HG03558 (cell line): ENCODE measurements around the gene PRB2.
"Not testable (repeated sequence)": the region's sequence is repeated elsewhere in the genome, so short reads cannot be mapped to it uniquely, and the experiment has no call there.

Experiments
- ATAC-seq: cut with Tn5 transposase; IDR thresholded peaks from one replicate; pipeline ENCODE4 v1.9.1; 2021; ENCODE audit warnings: moderate number of reproducible peaks; ENCODE audit not compliant: unreplicated experiment; ENCODE audit errors: extremely low read depth

PRB2 gene

GRCh38 chr12:11395467-11395866, at the start of gene PRB2:
PRB2 (minus strand) TSS chr12:11395567; CDS start chr12:11395529, 38 bp downstream.
- not testable (repeated sequence) for ATAC-seq

GRCh38 chr12:11437966-11438365, 42.6 kb upstream of the PRB2 start:
- ATAC-seq, result no peak

GRCh38 chr12:11433664-11434063, 38.3 kb upstream of the PRB2 start:
- ATAC-seq, result no peak

- ATAC-seq, result no peak
Measured at GRCh38 chr12:11431486-11431885, 36.1 kb upstream of the PRB2 start.

- ATAC-seq, result no peak
Measured at GRCh38 chr12:11427341-11427740, 32.0 kb upstream of the PRB2 start.

GRCh38 chr12:11412731-11413130, 17.4 kb upstream of the PRB2 start:
- no peak for ATAC-seq

- ATAC-seq, result no peak
Measured at GRCh38 chr12:11408096-11408495, 12.7 kb upstream of the PRB2 start.

- ATAC-seq, result no peak
Measured at GRCh38 chr12:11397366-11397765, 2.0 kb upstream of the PRB2 start.

GRCh38 chr12:11391456-11391855, 3.9 kb downstream of the PRB2 start:
- ATAC-seq, result not testable (repeated sequence)

- not testable (repeated sequence) for ATAC-seq
Measured at GRCh38 chr12:11377420-11377819, 17.9 kb downstream of the PRB2 start.

- no peak for ATAC-seq
Measured at GRCh38 chr12:11361151-11361550, 34.2 kb downstream of the PRB2 start.

GRCh38 chr12:11360205-11360883, 35.0 kb downstream of the PRB2 start:
- ATAC-seq, result not testable (repeated sequence)

- ATAC-seq, result not testable (repeated sequence)
Measured at GRCh38 chr12:11351736-11352135, 43.6 kb downstream of the PRB2 start.

- no peak for ATAC-seq
Measured at GRCh38 chr12:11348439-11348838, 46.9 kb downstream of the PRB2 start.

- no peak for ATAC-seq
Measured at GRCh38 chr12:11347810-11348209, 47.6 kb downstream of the PRB2 start.

GRCh38 chr12:11344500-11344899, 50.9 kb downstream of the PRB2 start:
- no peak for ATAC-seq
